NCI-H2171 treated with DMSO at 0.1 percent for 48 hours (cell line): ENCODE results near the gene ALKBH7.
"Not testable (repeated sequence)": the region's sequence is repeated elsewhere in the genome, so short reads cannot be mapped to it uniquely, and the experiment has no call there.

Experiments
- DNase-seq: peaks from one replicate; lab custom pipeline; 2025; lab: John Stamatoyannopoulos, UW

Gene ALKBH7, protein sequence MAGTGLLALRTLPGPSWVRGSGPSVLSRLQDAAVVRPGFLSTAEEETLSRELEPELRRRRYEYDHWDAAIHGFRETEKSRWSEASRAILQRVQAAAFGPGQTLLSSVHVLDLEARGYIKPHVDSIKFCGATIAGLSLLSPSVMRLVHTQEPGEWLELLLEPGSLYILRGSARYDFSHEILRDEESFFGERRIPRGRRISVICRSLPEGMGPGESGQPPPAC

DNA sequence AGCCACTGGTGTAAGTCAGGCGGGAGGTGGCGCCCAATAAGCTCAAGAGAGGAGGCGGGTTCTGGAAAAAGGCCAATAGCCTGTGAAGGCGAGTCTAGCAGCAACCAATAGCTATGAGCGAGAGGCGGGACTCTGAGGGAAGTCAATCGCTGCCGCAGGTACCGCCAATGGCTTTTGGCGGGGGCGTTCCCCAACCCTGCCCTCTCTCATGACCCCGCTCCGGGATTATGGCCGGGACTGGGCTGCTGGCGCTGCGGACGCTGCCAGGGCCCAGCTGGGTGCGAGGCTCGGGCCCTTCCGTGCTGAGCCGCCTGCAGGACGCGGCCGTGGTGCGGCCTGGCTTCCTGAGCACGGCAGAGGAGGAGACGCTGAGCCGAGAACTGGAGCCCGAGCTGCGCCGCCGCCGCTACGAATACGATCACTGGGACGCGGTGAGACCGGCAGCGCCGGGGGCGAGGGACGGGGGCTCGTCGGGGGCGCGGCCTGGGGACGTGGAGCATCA is at the start of gene ALKBH7:
Gene ALKBH7, plus strand, starts transcription at position 201 of the 502 bp plus-strand sequence. Its CDS starts 27 bp downstream, at position 228.
- DNase-seq = peak; percentile 99

DNA sequence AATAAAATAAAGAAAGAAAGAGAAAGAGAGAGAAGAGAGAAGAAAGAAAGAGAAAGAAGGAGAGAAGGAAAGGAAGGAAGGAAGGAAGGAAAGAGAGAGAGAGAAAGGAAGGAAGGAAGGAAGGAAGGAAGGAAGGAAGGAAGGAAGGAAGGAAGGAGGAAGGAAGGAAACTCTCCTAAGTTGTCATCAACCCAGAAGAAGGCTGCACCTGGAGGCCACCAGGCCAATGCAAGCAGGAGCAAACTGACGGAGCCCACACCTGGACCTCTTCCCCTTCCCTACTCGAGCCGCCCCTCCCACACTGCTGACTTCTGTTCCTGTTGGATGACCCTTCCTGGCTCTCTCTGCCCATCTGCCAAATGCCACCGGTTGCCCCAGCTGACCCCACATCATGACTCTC is 47.8 kb upstream of the ALKBH7 start:
- no peak for DNase-seq

DNA sequence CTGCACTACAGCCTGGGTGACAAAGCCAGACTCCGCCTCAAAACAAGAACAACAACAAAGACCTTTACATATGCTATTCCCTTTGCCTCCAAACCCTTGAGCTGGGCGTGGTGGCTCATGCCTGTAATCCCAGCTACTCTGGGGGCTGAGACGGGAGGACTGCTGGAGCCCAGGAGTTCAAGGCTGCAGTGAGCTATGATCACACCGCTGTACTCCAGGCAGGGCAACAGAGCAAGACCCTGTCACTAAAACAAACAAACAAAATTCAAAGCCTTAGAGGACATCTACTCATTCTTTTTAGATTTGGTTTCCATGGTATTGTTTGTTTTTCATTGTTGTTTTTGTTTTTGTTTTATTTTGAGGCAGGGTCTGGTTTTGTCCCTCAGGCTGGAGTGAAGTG is 47.0 kb upstream of the ALKBH7 start:
- no peak for DNase-seq

DNA sequence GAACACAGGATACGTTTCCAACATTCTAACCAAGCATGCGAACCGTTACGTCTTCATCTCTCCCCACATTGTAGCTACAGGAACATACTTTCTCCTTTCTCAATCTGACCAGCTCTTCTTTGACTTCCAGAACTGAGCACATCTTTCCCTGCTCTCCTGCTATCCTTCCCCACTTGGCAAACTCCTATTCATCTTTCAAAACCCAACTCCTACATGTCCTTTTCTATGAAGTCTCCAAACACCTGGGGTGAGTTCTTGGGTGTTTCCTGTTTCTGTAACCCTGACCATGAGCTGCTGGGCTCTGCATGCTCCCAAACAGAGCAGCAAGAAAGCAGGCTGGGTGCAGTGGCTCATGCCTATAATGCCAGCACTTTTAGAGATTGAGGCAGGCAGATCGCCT is 45.8 kb upstream of the ALKBH7 start:
- DNase-seq = no peak

DNA sequence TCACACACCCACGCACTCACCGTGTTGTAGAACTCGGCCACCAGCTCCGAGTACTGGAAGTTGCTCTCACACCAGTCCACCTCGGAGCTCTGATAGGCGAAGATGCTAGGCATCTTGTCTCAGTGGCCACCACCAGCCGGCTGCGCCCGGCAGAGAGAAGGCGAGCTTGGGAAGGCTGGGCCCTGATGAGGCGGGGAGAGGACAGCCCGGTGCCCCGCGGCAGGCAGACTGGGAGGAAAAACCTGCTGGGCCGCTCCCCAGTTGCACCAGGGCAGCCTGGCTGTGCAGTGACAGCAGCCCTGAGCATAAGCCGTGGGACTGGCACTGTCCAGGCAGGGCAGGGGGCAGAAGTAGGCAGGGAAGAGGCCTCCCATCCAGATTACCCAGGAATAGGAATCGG is 39.2 kb upstream of the ALKBH7 start, which contains the start of gene ACER1:
Gene ACER1, minus strand, starts transcription at position 174 of the 400 bp plus-strand sequence. Its CDS starts 61 bp downstream, at position 113.
- no peak for DNase-seq

DNA sequence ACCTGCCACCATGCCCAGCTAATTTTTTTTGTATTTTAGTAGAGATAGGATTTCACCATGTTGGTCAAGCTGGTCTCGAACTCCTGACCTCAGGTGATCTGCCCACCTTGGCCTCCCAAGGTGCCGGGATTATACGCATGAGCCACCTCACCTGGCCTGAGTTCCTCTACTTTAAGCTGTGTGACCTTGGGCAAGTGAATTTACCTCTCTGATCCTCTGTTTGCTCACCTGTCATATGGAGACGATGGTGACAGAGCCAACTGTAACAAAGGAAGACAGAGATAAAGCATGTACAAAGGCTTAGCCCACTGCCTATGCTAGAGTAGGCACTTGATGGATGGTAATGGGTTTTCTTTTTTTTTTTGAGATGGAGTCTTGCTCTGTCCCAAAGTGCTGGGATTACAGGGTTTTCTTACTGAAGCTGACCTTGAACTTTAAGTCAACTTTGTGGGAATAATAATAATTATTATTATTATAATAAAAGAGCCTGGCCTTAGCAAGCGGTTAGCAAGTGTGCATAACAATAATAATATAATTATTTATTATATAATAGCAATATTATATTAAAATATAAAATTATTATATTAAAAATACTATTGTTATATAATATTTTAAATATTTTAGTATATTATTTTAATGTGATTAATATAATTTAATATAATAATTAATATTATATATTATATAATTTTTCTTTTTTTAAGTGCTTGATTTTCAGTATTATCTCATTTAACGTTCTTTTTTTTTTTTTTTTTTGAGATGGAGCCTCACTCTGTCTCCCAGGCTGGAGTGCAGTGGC is 37.9 kb upstream of the ALKBH7 start:
- DNase-seq = no peak

DNA sequence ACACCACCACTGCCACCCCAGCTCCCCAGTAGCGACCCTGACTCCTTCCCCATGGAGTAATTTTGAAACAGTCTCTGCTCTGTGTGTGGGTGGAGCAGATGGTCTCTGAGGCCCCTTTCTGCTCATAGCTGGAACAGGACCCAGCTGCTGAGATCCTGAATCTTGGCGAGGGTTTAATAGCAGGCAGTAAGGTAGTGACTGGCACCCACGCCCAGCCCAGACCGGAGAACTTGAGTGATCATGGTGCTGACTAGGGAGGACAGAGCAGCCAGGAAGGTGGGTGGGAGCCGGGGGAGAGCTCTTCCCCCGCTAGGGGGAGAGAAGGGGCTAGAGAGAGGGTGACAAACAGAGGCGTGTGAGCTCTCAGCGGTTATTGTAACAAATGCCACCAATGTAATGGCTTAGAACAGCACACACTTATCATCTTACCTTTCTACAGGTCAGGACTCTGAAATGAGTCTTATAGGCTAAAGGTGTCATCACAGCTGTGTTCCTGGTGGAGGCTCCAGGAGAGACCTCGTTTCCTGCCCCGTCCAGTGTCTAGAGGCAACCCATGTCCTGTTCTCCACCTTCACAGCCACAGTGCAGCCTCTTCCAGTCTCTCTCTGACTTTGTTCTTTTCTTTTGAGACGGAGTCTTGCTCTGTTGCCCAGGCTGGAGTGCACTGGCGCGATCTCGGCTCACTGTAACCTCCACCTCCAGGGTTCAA is 31.9 kb upstream of the ALKBH7 start:
- DNase-seq = peak; percentile 37

DNA sequence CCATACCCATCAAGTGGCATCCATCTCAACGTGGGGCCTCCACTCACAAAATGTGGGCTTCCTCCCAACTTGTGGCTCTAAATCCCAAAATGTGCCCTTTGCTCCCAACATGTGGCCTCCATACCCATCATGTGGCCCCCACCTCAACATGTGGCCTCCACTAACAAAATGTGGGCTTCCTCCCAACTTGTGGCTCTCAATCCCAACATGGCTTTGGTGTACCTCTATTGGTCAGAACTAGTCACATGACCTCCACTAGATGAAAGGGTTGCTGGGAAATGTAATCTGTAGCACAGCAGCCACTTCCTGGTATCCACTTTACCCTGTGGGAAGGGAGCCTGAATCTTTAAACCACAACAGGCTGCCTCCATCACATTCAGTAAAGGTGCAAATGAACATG is 29.1 kb upstream of the ALKBH7 start:
- no peak for DNase-seq

DNA sequence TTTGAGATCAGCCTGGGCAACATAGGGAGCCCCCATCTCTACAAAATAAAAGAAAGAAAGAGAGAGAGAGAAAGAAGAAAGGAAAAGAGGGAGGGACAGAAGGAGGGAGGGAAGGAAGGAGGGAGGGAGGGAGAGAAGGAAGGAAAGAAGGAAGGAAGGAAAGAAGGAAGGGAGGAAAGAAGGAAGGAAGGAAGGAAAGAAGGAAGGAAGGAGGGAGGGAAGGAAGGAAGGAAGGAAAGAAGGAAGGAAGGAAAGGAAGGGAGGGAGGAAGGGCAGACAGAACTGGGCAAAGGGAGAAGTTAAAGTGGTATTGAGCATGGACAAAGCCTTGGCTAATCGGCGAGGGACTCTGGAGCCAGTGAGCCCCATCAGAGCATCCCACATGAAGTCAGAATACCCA is 23.3 kb upstream of the ALKBH7 start:
- DNase-seq = not testable (repeated sequence)

DNA sequence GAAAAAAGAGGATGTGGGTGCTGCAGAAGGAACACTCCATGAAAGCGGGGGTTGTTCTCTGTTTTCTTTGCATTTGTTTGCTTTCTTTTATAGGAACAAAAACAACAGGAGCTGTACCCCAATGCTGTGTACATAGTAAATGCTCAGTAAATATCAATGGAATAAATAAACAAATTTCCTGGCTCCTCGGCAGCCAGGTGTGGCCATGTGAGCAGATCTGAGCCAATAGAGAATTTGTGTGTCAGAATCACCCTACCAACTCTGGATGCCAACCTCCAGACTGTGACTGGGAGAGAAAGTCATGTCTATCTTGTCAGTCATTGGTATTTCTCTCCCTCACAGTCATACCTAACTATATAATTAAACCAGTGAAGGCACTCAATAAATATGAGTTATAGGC is 21.9 kb upstream of the ALKBH7 start:
- DNase-seq = no peak

DNA sequence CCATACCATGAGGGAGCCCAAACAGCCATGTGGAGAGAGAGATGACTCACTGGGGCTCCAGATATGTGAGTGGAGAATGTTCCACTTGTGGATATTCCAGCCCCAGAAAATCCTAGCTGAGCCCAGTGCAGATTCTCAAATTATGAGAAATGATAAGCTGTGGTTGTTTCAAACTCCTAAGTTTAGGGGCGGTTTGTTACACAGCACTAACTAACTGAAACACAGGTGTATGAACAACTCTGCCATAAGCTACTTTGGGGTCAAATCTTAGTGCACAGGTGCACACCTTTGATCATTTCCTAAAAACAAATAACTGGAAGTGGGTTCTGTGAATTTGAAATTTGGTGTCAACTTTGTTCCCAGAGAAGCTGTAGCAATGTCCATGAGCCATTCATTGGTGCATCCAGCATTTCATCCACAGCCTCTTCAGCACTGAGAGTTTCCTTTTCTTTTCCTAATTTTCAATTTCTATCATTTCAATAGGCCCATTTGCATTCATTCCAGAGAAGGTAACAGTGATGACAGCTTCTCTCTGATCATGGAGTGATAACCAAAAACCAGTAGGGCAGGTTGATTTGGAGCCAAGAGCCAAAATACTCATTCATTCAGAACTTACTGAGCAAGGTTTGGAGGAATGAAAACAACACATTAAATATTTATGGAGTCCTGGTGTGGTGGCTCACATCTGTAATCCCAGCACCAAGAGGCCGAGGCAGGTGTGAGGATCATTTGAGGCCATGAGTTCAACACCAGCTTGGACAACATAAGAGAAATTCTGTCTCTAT is 20.0 kb upstream of the ALKBH7 start:
- DNase-seq = no peak

DNA sequence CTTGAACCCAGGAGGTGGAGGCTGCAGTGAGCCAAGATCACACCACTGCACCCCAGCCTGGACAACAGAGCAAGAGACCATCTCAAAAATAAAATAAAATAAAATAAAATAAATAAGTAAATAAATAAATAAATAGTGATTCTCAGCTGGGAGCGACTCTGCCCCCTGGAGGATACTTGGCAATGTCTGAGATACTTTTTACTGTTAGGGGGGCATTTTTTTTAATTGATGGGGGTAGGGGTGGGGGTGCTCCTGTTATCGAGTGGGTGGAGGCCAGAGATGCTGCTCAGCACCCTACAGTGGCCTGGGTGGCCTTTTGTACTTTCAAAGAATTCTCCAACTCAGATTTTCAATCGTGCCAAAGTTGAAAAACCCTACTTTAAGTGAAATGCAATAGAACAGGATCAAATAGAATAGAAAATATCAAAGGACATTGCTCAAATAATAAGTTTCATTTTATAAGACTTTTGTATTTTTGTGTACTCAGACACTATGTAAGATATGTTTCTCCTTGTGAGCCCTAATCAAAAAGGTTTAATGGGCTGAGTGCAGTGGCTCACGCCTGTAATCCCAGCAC is 18.4 kb upstream of the ALKBH7 start:
- DNase-seq = no peak

DNA sequence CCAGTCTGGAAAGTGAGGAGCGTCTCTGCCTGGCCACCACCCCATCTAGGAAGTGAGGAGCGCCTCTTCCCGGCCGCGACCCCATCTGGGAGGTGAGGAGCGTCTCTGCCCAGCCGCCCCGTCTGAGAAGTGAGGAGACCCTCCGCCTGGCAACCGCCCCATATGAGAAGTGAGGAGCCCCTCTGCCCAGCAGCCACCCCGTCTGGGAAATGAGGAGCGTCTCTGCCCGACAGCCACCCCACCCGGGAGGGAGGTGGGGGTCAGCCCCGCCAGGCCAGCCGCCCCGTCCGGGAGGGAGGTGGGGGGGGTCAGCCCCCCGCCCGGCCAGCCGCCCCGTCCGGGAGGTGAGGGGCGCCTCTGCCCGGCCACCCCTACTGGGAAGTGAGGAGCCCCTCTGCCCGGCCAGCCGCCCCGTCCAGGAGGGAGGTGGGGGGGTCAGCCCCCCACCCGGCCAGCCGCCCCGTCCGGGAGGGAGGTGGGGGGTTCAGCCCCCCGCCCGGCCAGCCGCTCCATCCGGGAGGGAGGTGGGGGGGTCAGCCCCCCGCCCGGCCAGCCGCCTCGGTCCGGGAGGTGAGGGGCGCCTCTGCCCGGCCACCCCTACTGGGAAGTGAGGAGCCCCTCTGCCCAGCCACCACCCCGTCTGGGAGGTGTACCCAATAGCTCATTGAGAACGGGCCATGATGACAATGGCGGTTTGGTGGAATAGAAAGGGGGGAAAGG is 17.1 kb upstream of the ALKBH7 start:
- not testable (repeated sequence) for DNase-seq

DNA sequence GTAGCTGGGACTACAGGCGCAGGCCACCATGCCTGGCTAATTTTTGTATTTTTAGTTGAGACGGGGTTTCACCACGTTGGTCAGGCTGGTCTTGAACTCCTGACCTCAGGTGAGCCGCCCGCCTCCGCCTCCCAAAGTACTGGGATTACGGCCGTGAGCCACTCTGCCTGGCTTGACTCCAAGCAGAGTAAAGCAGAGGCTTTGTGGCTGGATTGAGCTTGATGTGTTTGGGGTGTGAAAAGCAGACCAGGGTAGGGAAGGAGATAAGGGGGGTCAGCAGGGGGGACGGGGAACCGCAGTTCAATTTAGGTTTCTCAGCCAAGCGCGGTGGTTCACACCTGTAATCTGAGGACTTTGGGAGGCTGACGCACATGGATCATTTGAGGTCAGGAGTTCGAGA is 15.4 kb upstream of the ALKBH7 start:
- no peak for DNase-seq

DNA sequence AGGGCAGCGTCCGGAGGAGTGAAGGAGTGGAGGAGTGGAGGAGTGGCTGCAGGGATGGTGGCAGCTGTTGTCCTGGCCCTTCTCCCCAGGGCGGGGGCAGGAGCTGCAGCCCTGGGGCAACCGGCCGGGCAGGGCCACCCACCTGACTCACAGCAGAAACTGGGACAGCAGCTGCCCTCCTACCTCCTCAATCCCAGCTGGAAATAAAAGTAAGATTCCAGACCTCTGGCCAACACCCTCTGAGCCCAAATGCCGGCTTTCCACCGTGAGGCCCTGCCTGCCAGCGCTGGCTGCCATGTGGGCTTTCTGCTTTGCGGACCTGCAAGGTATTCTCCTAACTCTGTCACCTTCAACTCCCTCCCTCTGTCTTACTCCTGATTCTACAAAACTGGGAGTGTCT is 14.6 kb upstream of the ALKBH7 start:
- DNase-seq = no peak

DNA sequence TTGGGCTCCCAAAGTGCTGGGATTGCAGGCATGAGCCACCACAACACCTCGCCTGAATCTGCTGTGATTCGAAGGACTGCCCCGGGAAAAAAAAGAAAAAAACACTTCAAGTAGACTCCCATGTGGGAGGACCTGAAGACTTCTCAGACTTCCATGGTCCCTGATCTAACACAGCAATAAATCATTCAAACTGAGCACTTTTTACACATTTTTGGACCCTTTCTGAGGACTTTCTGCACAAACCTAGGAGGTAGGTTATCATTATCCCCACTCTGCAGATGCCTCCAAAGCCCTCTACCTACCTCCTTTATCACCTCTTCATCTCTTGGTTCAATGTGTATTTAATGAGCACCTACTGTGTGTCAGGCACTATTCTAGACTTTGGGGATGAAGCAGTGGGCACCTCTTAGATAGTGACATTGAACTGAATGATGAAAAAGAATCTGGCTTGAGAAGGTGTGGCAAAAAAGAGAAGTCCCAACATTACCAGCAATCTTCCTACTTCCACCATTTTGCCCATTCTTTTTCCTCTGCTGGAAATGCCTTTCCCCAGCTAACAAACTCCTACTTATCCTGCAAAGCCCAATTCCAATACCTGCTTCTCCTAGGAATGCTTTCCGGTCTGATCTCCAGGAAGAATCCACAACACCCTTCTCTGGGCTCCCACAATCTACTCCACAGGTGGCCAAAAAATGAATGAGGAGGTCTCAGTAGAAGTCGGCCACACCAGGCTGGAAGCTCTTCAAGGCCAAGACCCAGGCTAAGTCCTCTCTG is 12.8 kb upstream of the ALKBH7 start:
- no peak for DNase-seq

DNA sequence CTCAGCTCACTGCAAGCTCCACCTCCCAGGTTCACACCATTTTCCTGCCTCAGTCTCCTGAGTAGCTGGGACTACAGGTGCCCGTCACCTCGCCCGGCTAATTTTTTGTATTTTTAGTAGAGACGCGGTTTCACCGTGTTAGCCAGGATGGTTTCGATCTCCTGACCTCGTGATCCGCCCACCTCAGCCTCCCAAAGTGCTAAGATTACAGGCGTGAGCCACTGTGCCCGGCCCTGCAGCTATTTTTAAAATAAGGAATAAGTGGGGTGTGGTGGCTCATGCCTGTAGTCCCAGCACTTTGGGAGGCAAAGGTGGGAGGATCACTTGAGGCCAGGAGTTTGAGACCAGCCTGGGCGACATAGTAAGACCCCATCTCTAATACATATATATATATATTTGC is 12.1 kb upstream of the ALKBH7 start:
- not testable (repeated sequence) for DNase-seq

DNA sequence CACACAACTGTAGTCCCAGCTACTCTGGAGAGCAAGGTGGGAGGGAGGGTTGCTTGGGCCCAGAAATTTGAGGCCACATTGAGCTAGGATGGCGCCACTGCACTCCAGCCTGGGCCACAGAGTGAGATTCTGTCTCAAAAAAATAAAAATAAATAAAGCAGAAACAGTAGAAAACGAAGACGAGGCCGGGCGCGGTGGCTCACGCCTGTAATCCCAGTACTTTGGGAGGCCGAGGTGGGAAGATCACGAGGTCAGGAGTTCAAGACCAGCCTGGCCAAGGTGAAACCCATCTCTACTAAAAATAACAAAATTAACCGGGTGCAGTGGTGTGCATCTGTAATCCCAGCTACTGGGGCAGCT is 11.8 kb upstream of the ALKBH7 start:
- not testable (repeated sequence) for DNase-seq

DNA sequence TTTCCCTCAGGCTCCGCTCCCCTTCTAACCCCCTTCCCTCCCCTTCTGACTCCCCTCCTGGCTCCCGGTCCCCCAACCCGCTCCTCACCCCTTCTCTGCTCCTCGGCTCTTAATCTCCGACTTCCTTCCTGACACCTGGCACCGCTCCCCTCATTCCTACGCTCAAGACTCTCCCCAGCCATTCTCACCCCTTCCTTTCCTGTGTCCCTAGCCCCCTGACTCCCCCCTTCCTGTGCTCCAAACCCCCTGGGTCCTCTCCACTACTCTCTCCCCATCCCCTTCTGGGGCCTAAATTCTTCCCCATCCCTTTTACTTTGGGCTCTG is 10.6 kb upstream of the ALKBH7 start:
- peak; percentile 9 for DNase-seq

DNA sequence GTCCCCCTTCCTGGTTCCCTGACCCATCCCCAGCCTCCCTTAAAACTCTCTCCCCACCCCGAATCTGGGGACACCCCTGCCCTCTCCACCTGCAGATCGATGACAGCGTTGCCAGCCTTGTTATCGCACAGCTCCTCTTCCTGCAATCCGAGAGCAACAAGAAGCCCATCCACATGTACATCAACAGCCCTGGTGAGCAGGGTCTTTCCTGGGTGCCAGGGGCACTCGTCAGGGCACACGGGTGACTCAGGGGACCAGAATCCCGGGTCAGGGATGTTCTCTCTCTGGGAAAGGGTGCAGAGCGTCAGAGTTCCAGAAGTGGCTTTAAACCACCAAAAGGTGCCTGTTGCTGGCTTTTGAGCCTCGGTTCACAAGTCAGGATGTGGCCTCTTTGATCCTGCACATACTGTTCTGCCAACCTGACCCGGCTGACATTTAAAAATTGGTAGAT is 10.2 kb upstream of the ALKBH7 start:
- DNase-seq = no peak
